Renal cortical epithelial cell (primary cell): ENCODE data around the gene SNX30. TPM values are rescaled to one million over a fixed set of nuclear protein-coding genes. Genes with fewer than 3 reads are reported as not detected.

Source experiments
- DNase-seq: peaks from one replicate; pipeline ENCODE4 v3.0.0-alpha.2; 2011; ENCODE audit warnings: low read depth
- total RNA-seq: library from RNA; depleted of rRNA; stranded (reverse); fragments of >200 nt; gene quantifications from 2 replicates; pipeline ENCODE4 v1.2.3, GENCODE V29; 2014

The SNX30 gene
- total RNA-seq, 1 donor from 2014 or later, result 61.9 TPM

DNA sequence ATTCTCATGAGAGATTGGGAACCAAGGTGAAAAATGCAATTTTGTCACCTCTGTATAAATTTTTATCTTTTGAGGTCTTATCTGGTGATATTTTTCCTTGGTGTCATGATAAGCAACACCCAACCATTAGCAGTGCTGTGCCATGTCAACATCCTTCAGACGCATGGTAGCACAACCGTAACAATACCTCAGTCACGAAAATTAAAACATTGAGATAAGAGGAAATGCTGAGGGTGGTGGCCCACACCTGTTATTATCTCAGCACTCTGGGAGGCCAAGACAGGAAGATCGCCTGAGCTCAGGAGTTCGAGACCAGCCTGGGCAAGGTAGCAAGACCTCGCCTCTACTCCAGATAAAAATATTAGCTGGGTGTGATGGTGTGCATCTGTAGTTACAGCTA is 107.4 kb downstream of the SNX30 start:
- no peak for DNase-seq

DNA sequence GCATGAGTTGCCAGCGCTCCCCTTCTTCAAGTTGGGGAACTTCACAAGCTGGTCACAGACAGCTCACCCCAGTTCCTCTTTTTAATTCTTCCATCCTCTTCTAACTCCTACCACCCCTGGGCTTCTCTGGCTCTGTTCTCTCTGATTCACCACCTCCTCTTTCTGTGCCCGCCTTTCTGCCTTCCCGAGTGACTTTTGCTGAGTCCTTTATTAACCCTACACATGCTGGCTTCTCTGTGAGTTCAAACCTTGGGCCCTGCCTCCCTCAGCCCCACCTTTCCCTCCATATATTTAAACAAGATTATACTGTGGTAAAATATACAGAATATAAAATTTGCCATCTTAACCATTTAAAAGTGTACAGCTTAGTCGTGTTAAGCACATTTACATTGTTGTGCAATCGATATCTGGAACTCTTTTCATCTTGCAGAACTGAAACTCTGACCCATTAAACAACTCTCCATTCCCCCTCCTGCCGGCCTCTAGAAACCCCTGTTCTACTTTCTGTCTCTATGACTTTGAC is 108.1 kb downstream of the SNX30 start:
- no peak for DNase-seq

DNA sequence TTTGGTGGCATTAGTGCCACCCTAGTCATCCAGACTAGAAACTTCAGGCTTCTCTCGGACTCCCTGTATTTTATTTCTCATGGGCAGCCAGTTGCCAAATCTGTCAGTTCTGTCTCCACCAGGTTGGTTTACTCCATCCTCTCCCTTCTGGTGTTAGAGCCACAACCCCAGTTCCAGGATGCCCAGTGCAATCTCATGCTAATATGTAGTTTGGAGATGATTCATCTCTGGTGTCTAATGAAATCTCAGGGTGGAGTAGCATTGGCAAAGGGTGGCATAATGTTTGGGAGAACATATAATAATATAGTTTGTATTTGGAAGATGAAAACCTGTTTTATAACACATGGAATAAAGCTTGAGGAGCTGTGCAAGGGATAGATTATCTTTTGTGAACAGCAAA is 109.9 kb downstream of the SNX30 start:
- DNase-seq, result no peak

DNA sequence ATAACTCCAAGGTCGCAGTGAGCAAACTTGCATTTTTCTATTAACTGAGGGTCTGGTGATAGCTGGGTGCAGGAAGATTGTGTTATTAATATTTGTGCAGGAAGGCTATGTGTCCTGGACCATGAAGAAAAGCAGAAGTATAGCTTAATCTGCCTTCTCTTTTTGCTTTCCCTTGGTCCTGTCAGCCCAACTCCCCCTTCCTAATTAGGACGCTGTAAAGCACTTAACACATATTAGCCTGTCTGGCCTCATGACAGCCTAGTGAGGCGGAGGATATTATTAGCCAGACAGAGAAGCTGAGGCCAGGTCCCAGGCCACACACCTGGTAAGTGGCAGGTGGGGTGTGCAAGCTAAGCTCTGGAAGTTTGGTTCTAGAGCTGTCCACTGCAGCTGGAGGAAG is 110.6 kb downstream of the SNX30 start:
- no peak for DNase-seq

DNA sequence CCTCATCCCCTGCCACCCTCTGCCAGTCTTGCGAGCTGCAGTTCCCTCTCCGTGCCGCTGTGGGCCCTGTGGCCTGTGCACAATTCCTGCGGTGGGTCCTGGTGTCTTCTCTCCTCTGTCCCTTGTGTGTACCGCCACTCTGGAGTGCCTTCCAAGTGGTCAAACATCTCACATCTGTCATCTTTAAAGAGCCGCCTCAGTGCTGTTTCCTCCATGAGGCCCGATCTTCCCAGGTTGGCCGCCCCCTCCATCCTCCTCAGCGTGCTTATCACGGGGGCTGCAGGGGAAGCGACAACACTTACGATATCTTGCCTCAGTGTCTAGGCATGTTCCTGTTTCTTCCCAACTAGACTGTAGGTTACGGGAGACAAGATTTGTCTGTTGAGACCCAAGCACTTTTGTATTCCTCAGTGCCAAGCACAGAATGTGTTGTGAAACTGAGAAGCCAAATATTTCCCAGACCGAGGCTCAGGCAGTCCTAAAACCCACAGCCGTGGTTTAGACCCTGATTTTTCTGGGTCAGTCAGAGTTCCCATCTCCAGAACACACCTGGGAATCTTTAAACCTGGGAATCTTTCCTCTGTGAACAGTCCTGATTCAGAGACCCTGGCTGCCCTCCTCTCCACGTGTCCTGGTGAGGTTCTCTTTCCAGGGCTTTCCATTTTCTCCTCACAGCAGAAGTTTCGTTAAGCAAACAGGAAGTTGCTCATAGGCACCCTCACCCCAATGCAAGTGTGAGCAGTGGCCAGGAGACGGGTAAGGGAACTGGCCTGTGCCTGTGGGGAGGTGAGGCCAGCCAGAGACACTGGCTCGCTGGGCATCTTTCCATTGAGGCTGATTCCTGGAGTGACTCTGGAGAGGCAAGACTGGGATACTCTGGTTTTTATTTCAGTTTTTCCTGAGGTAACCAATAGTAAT is 111.3 kb downstream of the SNX30 start:
- DNase-seq, result no peak

DNA sequence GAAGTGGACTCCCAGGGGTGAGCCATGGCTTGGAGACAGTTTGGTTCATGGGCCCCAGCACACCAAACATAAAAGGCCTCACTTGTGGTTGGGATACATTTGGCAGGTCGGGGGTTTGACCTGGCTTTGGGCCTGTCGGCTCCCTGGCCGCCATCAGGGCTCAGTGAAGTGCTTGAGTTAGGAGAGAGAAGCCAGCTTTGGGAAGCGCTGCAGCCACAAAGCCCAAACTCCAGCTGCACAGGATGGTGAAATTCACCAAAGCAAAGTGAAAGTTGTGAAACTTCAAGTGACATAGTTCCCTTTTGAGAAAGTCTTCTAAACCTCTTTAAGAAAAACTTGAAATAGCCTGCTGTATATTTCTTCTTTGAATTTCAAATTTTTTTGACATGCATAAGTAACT is 112.7 kb downstream of the SNX30 start:
- no peak for DNase-seq

DNA sequence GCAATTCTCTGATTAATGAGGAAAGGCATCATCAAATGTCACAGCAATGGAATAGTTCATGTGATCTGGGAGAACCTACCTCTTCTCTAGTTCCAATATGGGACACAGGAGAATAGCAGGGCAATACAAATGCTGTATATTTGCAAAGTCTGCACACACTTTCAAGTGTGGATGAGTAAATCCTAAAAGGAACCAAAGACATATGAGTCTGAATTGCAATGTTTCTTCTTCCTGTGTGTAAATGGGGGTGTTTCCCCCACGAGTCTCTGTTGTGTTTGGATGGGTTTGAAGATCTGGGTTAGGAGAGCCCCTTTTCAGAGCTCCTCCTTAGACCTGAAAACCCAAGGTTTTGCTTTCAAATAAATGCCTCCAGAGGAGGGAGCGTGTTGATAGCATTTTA is 113.2 kb downstream of the SNX30 start:
- DNase-seq, result no peak

DNA sequence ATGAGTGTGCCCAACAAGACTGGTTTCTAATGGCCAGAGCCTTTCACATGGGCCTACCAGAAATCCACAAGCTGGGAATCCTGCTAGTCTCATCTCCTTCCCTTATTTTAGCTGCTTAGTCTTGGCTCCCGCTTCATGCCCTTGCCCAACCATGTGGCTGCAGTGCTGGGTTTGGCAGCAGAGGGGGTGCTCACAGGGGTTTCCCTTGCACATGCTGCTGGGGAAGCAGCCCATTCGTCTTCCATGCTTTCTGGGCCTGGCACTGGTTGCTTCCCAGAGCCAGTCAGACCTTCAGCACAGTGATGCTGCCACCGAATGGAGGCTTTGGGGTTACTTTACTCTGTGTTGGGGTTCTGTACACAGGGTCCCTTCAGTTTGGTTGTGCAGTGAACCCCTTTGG is 113.8 kb downstream of the SNX30 start:
- DNase-seq, result no peak

DNA sequence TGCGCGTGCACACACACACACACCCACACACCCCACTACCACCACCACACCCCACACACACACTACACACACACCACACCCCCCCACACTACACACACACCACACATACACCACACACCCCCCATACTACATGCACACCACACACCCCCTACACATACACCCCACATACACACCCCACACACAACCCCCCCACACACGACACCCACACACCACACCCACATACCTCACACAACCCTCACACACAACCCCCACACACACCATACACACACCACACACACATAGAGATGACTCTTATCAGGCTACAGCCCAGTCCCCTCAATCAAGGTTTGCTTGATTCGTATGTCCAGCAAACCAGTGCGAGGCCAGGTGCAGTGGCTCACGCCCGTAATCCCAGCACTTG is 114.4 kb downstream of the SNX30 start:
- DNase-seq, result no peak

DNA sequence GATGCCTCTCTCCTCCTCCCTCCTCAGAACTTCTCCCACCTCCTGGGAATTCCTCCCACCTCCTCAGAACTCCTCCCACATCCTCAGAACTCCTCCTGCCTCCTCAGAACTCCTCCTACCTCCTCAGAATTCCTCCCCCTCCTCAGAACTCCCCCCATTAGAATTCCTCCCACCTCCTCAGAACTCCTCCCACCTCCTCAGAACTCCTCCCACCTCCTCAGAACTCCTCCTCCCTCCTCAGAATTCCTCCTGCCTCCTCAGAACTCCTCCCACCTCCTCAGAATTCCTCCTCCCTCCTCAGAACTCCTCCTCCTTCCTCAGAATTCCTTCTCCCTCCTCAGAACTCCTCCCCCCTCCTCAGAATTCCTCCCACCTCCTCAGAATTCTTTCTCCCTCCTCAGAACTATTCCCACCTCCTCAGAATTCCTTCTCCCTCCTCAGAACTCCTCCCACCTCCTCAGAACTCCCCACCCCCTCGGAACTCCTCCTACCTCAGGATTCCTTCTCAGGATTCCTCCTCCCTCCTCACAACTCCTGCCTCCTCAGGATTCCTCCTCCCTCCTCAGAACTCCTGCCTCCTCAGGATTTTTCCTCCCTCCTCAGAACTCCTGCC is 116.2 kb downstream of the SNX30 start:
- DNase-seq, result peak; percentile 75

DNA sequence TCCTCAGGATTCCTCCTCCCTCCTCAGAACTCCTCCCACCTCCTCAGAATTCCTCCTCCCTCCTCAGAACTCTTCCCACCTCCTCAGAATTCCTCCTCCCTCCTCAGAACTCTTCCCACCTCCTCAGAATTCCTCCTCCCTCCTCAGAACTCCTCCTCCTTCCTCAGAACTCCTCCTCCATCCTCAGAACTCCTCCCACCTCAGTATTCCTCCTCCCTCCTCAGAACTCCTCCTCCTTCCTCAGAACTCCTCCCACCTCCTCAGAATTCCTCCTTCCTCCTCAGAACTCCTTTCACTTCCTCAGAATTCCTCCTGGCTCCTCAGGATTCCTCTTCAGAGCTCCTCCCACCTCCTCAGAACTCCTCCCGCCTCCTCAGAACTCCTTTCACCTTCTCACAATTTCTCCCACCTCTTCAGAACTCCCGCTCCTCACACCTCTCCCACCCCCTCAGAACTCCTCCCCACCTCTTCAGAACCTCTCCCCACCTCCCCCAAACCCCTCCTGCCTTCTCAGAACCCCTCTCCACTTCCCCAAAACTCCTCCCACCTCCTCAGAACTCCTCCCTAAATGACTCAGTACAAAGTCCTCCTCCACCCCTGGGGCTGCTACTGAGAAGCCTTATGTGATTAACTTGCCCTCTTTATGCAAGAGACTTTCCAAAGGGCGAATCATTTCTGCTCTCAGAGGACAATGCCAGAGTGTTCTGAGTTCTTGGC is 116.9 kb downstream of the SNX30 start:
- peak; percentile 88 for DNase-seq

DNA sequence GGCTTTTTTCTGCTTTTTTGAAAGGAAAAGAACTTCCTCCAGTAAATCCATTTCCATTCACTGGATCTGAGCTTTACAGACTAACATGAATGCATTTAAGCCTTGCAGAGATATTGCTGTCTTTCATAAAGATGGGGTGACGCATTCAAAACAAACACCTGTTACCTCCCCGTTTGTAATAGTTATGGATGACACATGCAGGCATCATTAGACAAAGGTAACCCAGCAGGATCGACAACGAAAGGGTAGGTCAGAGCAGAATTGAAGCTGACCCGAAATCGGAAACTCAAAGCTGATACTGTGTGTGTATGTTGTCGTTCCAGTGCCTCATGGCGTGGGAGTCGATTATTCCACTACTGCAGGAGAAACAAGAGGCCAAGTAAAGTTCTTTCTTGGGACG is 117.9 kb downstream of the SNX30 start:
- DNase-seq, result no peak

DNA sequence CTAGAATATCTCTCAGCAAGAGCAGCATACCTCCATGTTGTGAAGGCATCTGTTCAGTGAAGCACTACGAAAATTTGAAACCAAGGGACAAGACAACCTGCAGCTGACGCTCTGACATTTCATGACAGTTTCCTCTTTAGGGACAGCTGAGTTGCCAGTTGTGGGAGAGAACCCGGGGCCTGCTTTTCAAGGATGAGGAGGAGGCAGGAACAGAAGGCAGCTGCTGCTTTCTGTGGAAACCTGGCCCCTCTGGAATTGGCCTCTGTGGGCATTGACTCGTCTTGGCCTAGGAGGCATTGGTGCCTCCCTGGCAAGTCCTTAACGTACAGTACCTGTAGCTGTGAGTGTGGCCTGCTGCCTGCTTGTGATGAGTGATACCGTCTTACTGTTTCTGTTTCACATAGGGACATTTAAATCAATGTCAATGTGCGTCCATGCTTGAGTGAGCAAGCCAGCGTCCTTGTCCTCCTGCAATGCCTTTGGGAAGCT is 118.5 kb downstream of the SNX30 start:
- no peak for DNase-seq

DNA sequence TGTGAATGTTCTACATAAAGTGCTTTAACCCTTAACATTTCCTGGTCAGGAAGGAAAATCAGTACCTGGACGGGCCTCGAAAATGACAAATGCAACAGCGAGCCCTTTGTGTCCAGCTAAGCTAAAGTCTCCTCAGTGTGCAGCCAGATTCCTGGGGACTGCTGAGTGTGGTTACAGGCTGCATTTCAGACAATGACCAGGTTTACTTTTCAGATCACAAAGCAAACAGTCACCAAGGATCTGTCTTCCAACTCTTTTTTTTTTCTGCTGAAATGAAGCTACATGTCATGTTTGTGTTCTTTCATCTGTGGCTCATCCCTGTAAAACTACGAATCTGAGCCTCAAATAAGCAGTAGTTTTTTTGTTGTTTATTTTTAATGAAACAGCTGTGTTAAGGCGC is 119.4 kb downstream of the SNX30 start:
- DNase-seq, result no peak

DNA sequence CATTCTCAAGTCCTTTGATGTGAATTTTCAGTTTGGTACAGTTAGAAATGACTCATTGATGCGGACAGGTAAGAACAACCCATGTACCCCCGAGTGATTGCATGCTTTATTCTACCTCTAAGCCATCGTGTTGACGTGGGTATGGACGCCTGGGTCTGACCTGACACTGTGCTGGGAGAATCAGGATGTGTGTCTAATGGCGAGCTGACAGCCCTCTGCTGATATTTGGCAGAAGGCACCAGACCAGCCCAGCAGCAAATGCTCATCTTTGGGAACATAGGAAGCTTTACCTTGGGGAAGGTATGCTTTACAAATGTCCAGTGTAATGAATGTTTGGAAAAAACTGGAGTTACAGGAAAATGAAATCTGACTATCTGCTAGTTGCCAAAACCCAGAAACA is 120.0 kb downstream of the SNX30 start:
- DNase-seq, result no peak

DNA sequence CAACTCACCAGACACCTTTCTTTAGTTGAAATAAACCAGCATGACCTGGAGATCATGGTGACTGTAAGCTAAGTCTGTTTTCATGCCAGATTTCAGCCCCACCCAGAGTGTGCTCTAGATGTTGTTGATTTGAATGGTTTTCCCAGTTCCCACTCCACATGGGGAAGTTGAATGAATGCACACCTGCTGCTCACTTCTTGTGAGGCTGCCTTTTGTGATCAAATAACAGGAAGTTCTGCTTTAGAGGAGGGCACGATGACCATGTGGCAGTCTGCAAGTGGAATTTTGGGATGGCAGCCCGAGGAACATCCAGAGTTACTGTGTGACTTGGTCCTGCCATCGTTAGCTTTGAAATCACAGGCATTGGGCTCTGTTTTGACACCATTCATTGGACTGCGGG is 121.5 kb downstream of the SNX30 start:
- no peak for DNase-seq

DNA sequence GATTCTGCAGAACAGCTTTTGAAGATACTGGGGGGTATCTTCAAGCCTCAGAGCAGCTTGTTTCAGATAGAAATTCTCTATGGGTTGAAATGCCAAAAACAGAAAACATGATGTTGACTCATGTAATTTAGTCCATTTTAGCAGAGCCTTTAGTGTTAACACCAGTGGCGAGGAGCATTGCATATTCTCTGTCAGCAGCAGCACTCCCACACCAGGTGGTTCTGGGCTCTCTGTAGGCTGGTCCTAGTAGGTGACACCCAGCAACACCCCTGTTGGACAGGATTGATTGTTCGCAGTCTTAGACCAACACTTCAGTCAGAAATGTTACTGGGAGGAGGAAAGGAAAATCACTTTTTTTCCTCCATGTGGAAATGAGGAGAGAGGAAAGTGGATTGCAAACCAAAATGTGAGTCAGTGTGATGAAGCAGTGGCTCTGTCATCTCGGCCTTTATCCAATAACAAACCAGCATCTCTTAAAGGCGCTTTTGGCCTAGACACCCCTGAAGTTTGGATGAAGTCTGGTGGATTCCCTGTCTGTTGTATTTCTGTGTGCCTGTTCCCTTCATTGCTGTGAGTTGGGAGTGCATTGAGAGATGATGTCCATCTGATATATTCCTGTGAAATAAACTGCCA is 123.3 kb downstream of the SNX30 start:
- no peak for DNase-seq

DNA sequence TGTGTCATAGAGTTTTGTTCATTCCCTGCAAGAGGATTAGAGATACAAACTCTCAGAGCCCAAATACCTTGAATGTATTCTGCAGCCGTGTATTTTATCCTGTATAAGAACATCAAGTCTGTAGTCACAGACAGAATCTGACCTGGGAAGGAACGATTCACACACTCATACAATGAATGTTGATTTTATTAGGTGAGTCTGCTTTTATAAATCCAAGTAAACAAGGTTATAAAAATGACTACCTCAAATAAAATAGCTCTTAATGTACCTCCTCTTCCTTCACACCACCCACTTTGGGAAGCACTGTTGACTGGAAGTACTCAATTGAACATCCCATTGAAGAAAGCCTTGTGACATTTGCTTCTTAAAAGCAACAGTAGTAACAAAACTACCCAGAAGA is 128.2 kb downstream of the SNX30 start:
- DNase-seq, result no peak

DNA sequence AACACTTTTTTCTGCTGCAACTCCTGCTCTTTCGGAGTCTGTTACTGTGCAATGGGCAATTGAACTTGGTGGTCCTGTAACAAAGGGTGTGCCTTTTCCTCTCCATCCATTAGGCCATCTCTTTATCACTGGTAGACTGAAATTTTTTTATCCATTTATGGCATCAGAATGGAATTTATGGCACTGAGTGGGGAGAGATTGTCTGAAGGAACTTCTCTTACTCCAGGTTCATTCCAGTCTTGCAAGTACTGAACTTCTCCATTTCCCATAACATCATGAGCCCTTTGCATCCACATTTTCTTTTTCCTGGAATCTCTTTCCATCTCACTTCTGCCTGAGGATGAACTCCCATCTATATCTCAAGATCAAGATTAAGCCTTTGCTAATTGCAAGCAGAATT is 130.1 kb downstream of the SNX30 start:
- no peak for DNase-seq

DNA sequence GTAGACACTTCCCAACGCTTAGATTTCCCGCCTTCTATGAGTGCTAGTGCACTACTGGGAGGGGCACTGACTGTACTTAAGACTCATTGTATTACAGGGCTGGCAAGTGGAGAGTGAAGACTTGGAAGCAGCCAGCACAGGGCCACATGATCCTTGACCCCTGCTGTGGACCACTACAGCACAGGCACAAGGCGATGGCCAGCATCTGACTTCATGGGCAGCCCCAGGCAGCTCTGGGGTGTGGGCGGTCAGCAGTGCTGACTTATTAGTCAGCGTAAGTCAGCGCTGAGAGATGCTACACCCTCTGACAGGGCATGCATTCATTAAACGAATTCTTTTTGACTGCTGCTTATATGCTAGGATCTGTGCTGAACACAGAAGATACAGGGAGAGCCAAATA is 130.8 kb downstream of the SNX30 start:
- DNase-seq, result peak; percentile 62

DNA sequence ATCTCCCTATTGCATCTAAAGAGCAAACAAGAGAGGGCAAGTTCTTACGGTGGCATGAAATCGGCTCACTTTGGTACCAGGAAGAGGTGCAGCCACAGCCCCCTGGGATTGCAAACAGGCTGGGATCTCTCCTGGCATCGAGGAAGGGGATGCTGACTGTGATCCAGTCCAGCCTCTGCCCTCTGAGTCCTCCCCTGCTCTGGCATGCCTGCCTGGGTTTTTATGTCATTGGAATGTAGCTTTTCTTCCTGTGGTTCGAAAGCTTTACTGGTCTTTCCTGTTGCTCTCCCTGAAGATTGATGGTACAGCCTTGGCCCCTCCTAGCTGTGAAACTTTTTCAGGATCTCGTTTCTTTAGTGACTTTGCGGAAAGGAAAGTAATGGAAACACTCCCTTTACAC is 133.5 kb downstream of the SNX30 start:
- peak; percentile 28 for DNase-seq

DNA sequence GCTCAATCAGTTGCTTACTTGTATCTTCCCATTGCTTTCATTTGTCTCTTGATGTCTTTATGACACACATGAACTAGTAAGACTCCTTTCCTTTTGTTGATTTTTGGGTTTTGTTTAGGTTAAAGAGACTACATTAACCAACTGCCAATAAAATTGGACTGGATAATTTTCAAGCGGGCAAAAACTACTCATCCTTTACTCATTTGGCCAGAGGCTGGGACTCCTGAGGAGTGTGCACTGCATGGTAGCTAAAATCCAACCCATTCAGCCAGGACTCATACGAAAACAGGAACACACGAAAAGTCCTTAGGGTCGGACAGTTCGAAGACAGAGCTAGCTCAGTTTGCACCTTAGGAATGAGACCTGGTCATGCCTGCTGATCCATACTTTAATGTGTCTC is 134.2 kb downstream of the SNX30 start:
- DNase-seq, result no peak
